Right lobe of liver (tissue), 4 donors: ENCODE results near the gene GCGR.

Experiments used
- CTCF ChIP-seq, 4 donors: fragments of 200-600 bp in 3 of 4; fragments of 450-650 bp in 1 of 4; IDR thresholded peaks; one replicate each; pipeline versions ENCODE4 v1.5.1 to v1.8.0; 2016 to 2022; ENCODE audit warnings: antibody characterized with exemption in 4 of 4, mild to moderate bottlenecking in 2 of 4
- POLR2A ChIP-seq: fragments of 450-650 bp; IDR thresholded peaks from one replicate; pipeline ENCODE4 v1.6.1; 2017; ENCODE audit warnings: antibody characterized with exemption, mild to moderate bottlenecking
- donor health status: DM: no; HTN: no; CAD: no.
- donor health status: DM: no; HTN: no; CAD: no.
- donor health status: DM: no; HTN: yes; CAD: no.

- TF ChIP-seq CTCF (IDR thresholded peaks at IDR 0.05) (no peak), POLR2A (no peak)
Measured at GRCh38 chr17:81841866-81842265, 37.9 kb downstream of the GCGR start.
